Smooth muscle cell of bladder (primary cell): ENCODE measurements around the gene SPIC. TPM values are rescaled to one million over a fixed set of nuclear protein-coding genes. Genes with fewer than 3 reads are reported as not detected.

Experiments
- total RNA-seq: library from RNA; depleted of rRNA; stranded (reverse); fragments of >200 nt; gene quantifications from 2 replicates; pipeline ENCODE4 v1.2.3, GENCODE V29; 2014

Gene SPIC
- total RNA-seq: not detected in 2 replicates

DNA sequence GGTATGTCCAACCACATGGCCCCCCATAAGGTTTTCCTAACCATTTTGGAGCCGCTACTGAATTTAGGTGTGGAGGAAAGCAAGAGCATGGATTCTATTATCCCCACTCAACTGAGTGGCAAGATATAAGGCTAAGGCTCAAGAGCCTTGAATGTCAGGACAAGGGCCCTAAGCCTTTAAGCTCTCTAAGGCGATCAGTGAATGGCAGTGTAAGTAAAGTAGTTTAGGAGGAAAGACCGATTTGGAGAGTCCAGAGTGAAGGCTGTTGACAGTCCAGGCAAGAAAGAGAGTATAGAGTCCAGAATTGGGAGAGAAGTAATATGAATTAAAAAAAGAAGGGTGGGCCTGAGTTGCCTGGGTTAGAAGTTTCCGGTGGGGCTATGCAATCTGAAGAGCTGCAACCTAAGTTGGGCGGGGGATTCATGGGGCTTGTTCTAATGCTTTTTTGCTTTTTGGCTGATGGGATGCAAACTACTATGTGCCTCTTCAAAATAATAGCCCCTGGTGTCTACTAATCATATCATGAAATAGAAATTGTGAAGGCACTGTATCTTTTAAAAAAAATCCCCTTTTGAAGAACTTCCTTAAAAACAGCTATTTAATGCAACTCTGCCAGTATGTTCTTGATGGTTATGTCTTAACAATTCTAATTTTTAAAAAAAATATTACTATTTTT lies at the start of gene SPIC:
TSS of gene SPIC (plus strand) at position 626 of the 676 bp plus-strand sequence. CDS start 1,569 bp downstream, outside the sequence.

Other genes starting within 250 kb of the SPIC start
- 9.1 and 11.4 TPM in 2 replicates for gene UTP20, start 195.2 kb upstream of the SPIC start, total RNA-seq
- 71.5 and 117 TPM in 2 replicates for gene ARL1, start 67.6 kb upstream of the SPIC start, total RNA-seq
- not detected in 2 replicates for gene MYBPC1, start 119.6 kb downstream of the SPIC start, total RNA-seq
- 22.0 and 35.7 TPM in 2 replicates for gene CHPT1, start 222.3 kb downstream of the SPIC start, total RNA-seq